Vagina (tissue), 2 donors: ENCODE measurements around the gene SHOC2. TPM values are rescaled to one million over a fixed set of nuclear protein-coding genes. Genes with fewer than 3 reads are reported as not detected.

Experiments used
- DNase-seq, 2 donors: peaks; one replicate each; pipeline ENCODE4 v3.0.0-alpha.2; 2017; ENCODE audit errors: extremely low spot score in 2 of 2
- H3K27ac ChIP-seq: fragments of 200-600 bp; sonication (generic); one replicate; pipeline ENCODE4 v1.5.1; 2019
- H3K27me3 ChIP-seq: fragments of 200-600 bp; sonication (generic); one replicate; pipeline ENCODE4 v1.5.1; 2019
- H3K36me3 ChIP-seq, 2 donors: fragments of 200-600 bp; sonication (generic); one replicate each; pipeline ENCODE4 v1.5.1; 2017 to 2019
- H3K4me1 ChIP-seq: fragments of 200-600 bp; sonication (generic); one replicate; pipeline ENCODE4 v1.5.1; 2019
- H3K4me3 ChIP-seq, 2 donors: fragments of 200-600 bp; sonication (generic); 1 replicate in 1 of 2; 2 replicates in 1 of 2; pipeline ENCODE4 v1.5.1; 2016 to 2019
- H3K9me3 ChIP-seq: fragments of 200-600 bp; sonication (generic); one replicate; pipeline ENCODE4 v1.5.1; 2019
- CTCF ChIP-seq, 3 experiments: fragments of 450-650 bp in 2 of 3; fragments of 200-600 bp in 1 of 3; sonication (generic) in 1 of 3; IDR thresholded peaks; one replicate each; pipeline ENCODE4 v1.5.1; 2017 to 2019; ENCODE audit warnings: antibody characterized with exemption in 3 of 3, mild to moderate bottlenecking in 2 of 3, moderate library complexity in 2 of 3
- POLR2A ChIP-seq, 2 donors: fragments of 450-650 bp; IDR thresholded peaks; one replicate each; pipeline ENCODE4 v1.6.1; 2017; ENCODE audit warnings: antibody characterized with exemption in 2 of 2, mild to moderate bottlenecking in 2 of 2, moderate library complexity in 2 of 2
- POLR2AphosphoS5 ChIP-seq, 2 donors: sonication (generic); formaldehyde crosslinking; IDR thresholded peaks; one replicate each; pipeline ENCODE4 v1.9.0; 2017; ENCODE audit warnings: antibody characterized with exemption in 2 of 2, mild to moderate bottlenecking in 2 of 2, low read depth in 1 of 2; ENCODE audit not compliant: insufficient read depth in 1 of 2
- intact Hi-C: fragments of 100-400 bp; cut with DNase I; formaldehyde crosslinking; loops from one replicate; pipeline ENCODE4 v1.15.1; 2023
- total RNA-seq: library from RNA; depleted of rRNA; stranded (reverse); fragments of >200 nt; gene quantifications from one replicate; pipeline ENCODE4 v1.2.3, GENCODE V29; 2016

The SHOC2 gene
- total RNA-seq, 1 donor from 2014 or later, result 40.0 TPM

DNA sequence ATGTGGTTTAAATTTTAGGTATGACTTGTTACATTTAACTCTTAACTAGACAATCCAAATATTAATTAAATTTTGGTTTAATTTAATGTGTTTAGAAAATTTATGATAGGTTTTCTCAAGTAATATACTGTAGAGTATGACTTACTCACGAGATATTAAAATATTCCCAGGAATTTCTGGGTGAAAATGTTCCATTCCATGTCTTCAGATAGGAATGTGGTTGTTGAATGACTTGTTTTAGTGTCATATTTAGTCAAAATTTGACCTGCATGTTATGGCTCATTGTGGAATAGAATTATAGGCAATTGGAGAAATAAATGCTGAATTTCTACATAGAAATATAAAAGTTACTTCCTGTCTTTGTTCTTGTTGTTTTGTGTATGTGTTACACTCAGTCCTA is 46.7 kb downstream of the SHOC2 start:
- peaks cover 32% of the 10 kb centered on the region for H3K4me1 ChIP-seq
- no peaks in the 10 kb centered on the region for H3K36me3 ChIP-seq
- no peaks in the 10 kb centered on the region for H3K27me3 ChIP-seq
- intact Hi-C loops, result no loop called here
- H3K9me3 ChIP-seq, result no peaks in the 10 kb centered on the region
- no peak overlapping the region for H3K27ac ChIP-seq
- no peak for DNase-seq
- TF ChIP-seq POLR2A (IDR thresholded peaks at IDR 0.05), result no peak
- no peak for TF ChIP-seq POLR2AphosphoS5 (IDR thresholded peaks at IDR 0.05; ENCODE audit: insufficient read depth in 1 of 2, low read depth in 1 of 2)
- TF ChIP-seq CTCF (IDR thresholded peaks at IDR 0.05), result no peak
- H3K4me3 ChIP-seq, result no peak overlapping the region

GRCh38 chr10:110967009-110967630 is 47.7 kb downstream of the SHOC2 start:
- H3K4me1 ChIP-seq, result peaks cover 30% of the 10 kb centered on the region
- H3K27ac ChIP-seq, result no peak overlapping the region
- H3K4me3 ChIP-seq, result no peak overlapping the region
- H3K36me3 ChIP-seq, result no peaks in the 10 kb centered on the region
- no peaks in the 10 kb centered on the region for H3K27me3 ChIP-seq
- H3K9me3 ChIP-seq, result no peaks in the 10 kb centered on the region
- intact Hi-C loops, result no loop called here
- no peak for DNase-seq
- TF ChIP-seq POLR2A (IDR thresholded peaks at IDR 0.05) (no peak), POLR2AphosphoS5 (IDR thresholded peaks at IDR 0.05; ENCODE audit: insufficient read depth in 1 of 2, low read depth in 1 of 2) (no peak), CTCF (IDR thresholded peaks at IDR 0.05) (no peak)

- Histone ChIP-seq H3K36me3 (no peaks in the 10 kb centered on the region), H3K27ac (no peak overlapping the region), H3K9me3 (no peaks in the 10 kb centered on the region), H3K4me1 (peaks cover 28% of the 10 kb centered on the region), H3K27me3 (no peaks in the 10 kb centered on the region), H3K4me3 (no peak overlapping the region)
- no peak for DNase-seq
- TF ChIP-seq POLR2A (IDR thresholded peaks at IDR 0.05), result no peak
- no peak for TF ChIP-seq CTCF (IDR thresholded peaks at IDR 0.05)
- TF ChIP-seq POLR2AphosphoS5 (IDR thresholded peaks at IDR 0.05; ENCODE audit: insufficient read depth in 1 of 2, low read depth in 1 of 2), result no peak
- intact Hi-C loops, result no loop called here
These were observed 48.2 kb downstream of the SHOC2 start for GRCh38 chr10:110967645-110968044.

DNA sequence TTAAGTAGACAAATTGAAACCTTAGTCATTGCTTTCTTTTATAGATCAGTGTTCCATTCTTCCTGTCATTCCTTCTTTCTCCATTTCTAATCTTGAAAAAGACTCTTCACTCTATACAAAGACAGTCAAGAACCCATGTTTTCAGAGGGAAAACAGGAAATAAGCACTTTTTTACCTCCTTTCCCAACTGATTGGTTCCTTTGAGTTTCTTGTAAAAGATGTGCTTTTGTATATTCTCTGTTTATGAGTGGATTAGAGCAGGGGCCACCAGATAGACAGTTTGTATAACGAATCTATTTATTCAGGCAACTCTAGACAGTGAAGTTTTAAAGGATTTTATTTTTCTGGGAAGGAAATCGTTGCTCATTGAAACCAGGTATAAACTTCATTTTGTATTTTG is 49.8 kb downstream of the SHOC2 start:
- no peaks in the 10 kb centered on the region for H3K36me3 ChIP-seq
- intact Hi-C loops, result no loop called here
- H3K27me3 ChIP-seq, result no peaks in the 10 kb centered on the region
- no peak overlapping the region for H3K27ac ChIP-seq
- H3K4me3 ChIP-seq, result no peak overlapping the region
- peaks cover 29% of the 10 kb centered on the region for H3K4me1 ChIP-seq
- no peaks in the 10 kb centered on the region for H3K9me3 ChIP-seq
- DNase-seq, result no peak
- no peak for TF ChIP-seq POLR2AphosphoS5 (IDR thresholded peaks at IDR 0.05; ENCODE audit: insufficient read depth in 1 of 2, low read depth in 1 of 2)
- no peak for TF ChIP-seq POLR2A (IDR thresholded peaks at IDR 0.05)
- no peak for TF ChIP-seq CTCF (IDR thresholded peaks at IDR 0.05)

GRCh38 chr10:110971638-110972037 is 52.2 kb downstream of the SHOC2 start:
- Histone ChIP-seq H3K27ac (no peak overlapping the region), H3K4me1 (peaks cover 28% of the 10 kb centered on the region), H3K27me3 (no peaks in the 10 kb centered on the region), H3K36me3 (no peaks in the 10 kb centered on the region), H3K9me3 (no peaks in the 10 kb centered on the region), H3K4me3 (no peak overlapping the region)
- intact Hi-C loops, result no loop called here
- no peak for DNase-seq
- TF ChIP-seq CTCF (IDR thresholded peaks at IDR 0.05) (no peak), POLR2AphosphoS5 (IDR thresholded peaks at IDR 0.05; ENCODE audit: insufficient read depth in 1 of 2, low read depth in 1 of 2) (no peak), POLR2A (IDR thresholded peaks at IDR 0.05) (no peak)
